ENCODE data around the gene CTSF. TPM values are rescaled to one million over a fixed set of nuclear protein-coding genes. Genes with fewer than 3 reads are reported as not detected.
A peak's percentile ranks its signal among the peaks of the same experiment; 100 is the strongest.
"Not testable (repeated sequence)": the region's sequence is repeated elsewhere in the genome, so short reads cannot be mapped to it uniquely, and the experiment has no call there.

CTSF gene
- total RNA-seq, 1 donor from 2014 or later: 57.6 TPM

GRCh38 chr11:66592457-66593302 is 24.3 kb upstream of the CTSF start, which contains the start of the genes CCDC87 and CCS:
Gene CCDC87 (minus strand): TSS chr11:66593063. CDS start chr11:66593015, 48 bp downstream.
Gene CCS (plus strand): TSS chr11:66593185. CDS start chr11:66593262, 77 bp downstream.
- peak; percentile 99 for DNase-seq (ENCODE audit: low spot score)
- intact Hi-C loops (cut with DNase I): loop anchor here (5.0 kb wide), 1 partner anchor 85 kb away; the partner anchor contains the start of gene RBM4B

- intact Hi-C loops (cut with DNase I): loop anchor here (5.0 kb wide), 1 partner anchor 86 kb away; the partner anchor contains the start of gene RBM4B
- DNase-seq (ENCODE audit: low spot score): no peak
These were observed 22.8 kb upstream of the CTSF start for GRCh38 chr11:66591175-66591574.

GRCh38 chr11:66589996-66590675 is 21.7 kb upstream of the CTSF start:
- intact Hi-C loops (cut with DNase I): loop anchor here (5.0 kb wide), 1 partner anchor 87 kb away; the partner anchor contains the start of gene RBM4B

DNA sequence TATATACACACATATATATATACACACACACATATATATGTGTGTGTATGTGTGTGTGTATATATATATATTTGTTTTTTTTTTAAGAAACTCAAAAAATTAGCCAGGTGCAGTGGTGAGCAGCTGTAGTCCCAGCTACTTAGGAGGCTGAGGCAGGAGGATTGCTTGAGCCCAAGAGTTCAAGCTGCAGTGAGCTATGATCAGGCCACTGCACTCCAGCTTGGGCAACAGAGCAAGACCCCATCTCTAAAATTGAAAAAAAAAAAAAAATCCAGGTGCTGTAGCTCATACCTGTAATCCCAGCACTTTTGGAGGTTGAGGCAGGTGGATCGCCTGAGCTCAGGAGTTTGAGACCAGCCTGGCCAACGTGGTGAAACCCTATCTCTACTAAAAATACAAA is 20.9 kb upstream of the CTSF start:
- intact Hi-C loops (cut with DNase I); DNase-seq (ENCODE audit: low spot score): not testable (repeated sequence)

More at GRCh38 chr11:66589996-66590675, 21.7 kb upstream of the CTSF start:
- DNase-seq (ENCODE audit: low spot score): no peak

GRCh38 chr11:66586136-66586535 is 17.7 kb upstream of the CTSF start:
- intact Hi-C loops (cut with DNase I): no loop called here
- no peak for DNase-seq (ENCODE audit: low spot score)

DNA sequence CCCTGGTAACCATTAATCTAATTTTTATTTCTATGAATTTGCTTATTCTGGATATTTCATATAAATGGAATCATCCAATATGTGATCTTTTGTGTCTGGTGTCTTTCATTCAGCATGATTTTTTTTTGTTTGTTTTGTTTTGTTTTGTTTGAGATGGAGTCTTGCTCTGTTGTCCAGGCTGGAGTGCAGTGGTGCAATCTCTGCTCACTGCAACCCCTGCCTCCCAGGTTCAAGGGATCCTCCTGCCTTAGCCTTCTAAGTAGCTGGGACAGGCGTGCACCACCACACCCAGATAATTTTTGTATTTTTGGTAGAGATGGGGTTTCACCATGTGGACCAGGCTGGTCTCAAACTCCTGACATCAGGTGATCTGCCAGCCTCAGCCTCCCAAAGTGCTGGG is 17.0 kb upstream of the CTSF start:
- DNase-seq (ENCODE audit: low spot score); intact Hi-C loops (cut with DNase I): not testable (repeated sequence)

- intact Hi-C loops (cut with DNase I): not testable (repeated sequence)
These were observed 14.2 kb upstream of the CTSF start for GRCh38 chr11:66582565-66583147.

DNA sequence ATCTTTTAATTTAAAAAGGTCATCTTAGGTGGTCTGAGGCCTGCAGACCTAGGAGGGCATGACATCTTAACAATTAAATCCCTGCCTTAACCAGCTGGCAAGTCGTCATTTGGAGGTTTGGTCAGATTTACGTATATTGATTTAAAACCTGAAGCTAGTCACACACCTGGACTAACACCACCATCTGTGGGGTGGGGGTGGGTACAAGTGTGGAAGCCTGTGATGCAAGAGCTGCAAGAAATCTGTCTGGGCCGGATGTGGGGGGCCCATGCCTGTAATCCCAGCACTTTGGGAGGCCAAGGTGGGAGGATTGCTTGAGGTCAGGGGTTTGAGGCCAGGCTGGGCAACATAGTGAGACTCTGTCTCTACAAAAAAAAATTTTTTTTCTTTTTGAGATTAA is 12.9 kb upstream of the CTSF start:
- no peak for DNase-seq (ENCODE audit: low spot score)
- intact Hi-C loops (cut with DNase I): no loop called here

More at GRCh38 chr11:66582565-66583147, 14.2 kb upstream of the CTSF start:
- DNase-seq (ENCODE audit: low spot score): not testable (repeated sequence)

- no peak for DNase-seq (ENCODE audit: low spot score)
- intact Hi-C loops (cut with DNase I): no loop called here
These were observed 12.4 kb upstream of the CTSF start for GRCh38 chr11:66580803-66581202.

DNA sequence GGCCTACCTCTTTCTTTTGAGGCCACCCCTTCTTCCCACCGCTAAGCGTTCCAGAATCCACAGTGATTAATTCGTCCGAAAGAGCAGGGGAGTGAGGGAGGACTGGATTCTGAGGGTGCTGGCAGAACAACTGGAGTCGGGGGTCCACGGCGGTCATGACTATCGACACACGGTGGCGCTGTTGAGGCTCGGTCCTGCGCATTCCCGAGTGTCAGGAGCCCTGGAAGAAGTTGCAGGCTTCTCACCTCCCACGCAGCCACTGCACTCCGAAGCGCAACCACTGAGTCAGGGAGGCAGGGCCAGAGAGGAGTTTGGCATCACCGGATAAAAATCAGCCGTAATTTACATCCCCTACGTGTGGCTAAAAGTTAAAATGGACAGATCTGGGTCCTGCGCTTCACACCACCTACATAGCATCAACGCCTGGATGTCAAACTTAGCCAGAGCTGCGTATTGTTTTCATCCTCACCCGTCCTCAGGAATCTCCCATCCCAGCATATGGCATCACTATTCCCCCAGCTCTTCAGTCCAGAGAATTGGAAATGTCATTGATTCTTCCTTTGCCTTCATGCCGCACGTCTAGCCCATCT is 10.7 kb upstream of the CTSF start:
- intact Hi-C loops (cut with DNase I): loop anchor here (1.0 to 10.0 kb wide), 2 partner anchors 99 to 256 kb away; no protein-coding TSS in a partner anchor
- DNase-seq (ENCODE audit: low spot score): peak; percentile 87

DNA sequence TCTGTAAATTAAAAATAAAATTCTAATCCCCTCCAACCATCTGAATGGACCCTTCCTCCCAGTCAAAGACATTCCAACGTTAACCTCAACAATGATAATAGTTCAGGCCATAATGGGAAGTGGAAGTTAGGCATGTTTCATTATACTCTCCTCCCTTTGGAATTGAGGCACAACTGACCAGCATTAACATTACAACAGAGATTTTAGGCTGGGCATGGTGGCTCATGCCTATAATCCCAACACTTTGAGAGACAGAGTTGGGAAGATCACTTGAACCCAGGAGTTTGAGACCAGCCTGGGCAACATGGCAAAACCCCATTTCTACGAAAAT is 2.4 kb upstream of the CTSF start:
- DNase-seq (ENCODE audit: low spot score): no peak
- intact Hi-C loops (cut with DNase I): loop anchor here (10.0 kb wide), 1 partner anchor 264 kb away; no protein-coding TSS in a partner anchor

DNA sequence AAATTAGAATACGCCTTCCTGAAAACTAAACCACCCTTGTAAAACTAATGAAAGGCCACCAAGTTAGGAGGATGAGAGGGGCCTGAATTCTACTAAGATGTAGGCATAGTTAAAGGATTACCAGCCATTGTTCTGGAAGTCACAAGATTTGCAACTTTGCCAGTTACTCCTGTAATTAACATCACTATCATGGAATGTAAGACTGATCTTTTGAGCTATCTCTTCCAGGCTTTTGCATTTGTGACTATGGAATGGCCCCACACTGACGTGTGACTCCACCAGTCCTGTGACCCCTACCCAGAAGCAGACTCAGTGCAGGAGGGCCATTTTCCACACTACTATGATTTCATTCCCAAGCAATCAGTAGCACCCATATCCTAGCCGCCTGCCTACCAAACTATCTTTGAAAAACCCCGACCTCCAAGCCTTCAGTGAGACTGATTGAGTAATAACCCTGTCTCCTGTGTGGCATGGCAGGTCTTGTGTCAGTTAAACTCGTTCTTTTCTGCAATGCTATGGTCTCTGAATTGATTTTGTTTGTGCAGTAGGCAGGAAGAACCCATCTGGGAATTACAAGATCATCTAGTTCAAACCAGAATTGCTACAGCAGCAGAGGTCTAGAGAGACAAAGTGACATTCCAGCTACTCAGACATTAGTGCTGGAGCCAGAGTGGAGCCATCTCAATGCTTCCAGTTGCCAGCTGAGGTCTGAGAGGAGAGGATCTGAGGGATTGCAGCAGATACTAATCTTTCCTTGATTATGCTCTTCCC is 1.9 kb upstream of the CTSF start:
- no peak for DNase-seq (ENCODE audit: low spot score)
- intact Hi-C loops (cut with DNase I): loop anchor here (10.0 kb wide), 1 partner anchor 265 kb away; no protein-coding TSS in a partner anchor

- intact Hi-C loops (cut with DNase I): no loop called here
These were observed 670 bp upstream of the CTSF start for GRCh38 chr11:66569076-66569475.

DNA sequence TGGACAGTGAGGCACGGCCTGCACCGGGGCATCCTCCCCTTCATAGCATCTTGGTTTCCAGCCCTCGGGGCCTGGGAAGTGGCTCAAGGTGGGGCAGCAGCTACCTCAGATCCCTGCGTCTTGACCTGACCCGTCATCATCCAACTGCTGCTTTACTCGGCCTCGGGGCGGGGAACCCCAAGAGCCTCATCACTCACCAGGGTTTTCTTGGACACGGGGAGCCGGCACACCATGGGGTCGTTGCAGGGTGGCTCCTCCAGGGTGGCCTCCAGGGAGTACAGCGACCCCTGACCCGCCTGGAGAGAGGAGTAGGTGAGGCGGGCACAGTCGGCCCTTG is 651 bp downstream of the CTSF start:
- intact Hi-C loops (cut with DNase I): no loop called here

More at GRCh38 chr11:66569076-66569475, 670 bp upstream of the CTSF start:
- DNase-seq (ENCODE audit: low spot score): no peak

GRCh38 chr11:66566221-66566620 is 2.2 kb downstream of the CTSF start:
- no peak for DNase-seq (ENCODE audit: low spot score)
- intact Hi-C loops (cut with DNase I): no loop called here

More for the DNA sequence above, 651 bp downstream of the CTSF start:
- no peak for DNase-seq (ENCODE audit: low spot score)

GRCh38 chr11:66564984-66565383 is 3.4 kb downstream of the CTSF start:
- DNase-seq (ENCODE audit: low spot score): no peak
- intact Hi-C loops (cut with DNase I): no loop called here

- intact Hi-C loops (cut with DNase I): no loop called here
- no peak for DNase-seq (ENCODE audit: low spot score)
These were observed 3.9 kb downstream of the CTSF start for GRCh38 chr11:66564538-66564937.

GRCh38 chr11:66563832-66564231 is 4.6 kb downstream of the CTSF start:
- intact Hi-C loops (cut with DNase I): no loop called here
- no peak for DNase-seq (ENCODE audit: low spot score)

Measured in cardiac septum (tissue), 1 donor.